Thyroid gland (tissue), 4 donors: ENCODE results near the gene HSH2D. TPM values are rescaled to one million over a fixed set of nuclear protein-coding genes. Genes with fewer than 3 reads are reported as not detected.
A peak's percentile ranks its signal among the peaks of the same experiment; 100 is the strongest.
"Not testable (repeated sequence)": the region's sequence is repeated elsewhere in the genome, so short reads cannot be mapped to it uniquely, and the experiment has no call there.

Experiments used
- DNase-seq, 2 donors: peaks; one replicate each; pipeline ENCODE4 v3.0.0-alpha.2; 2019
- H3K27ac ChIP-seq, 3 donors: fragments of 200-600 bp; sonication (generic); 1 replicate in 2 of 3; 2 replicates in 1 of 3; pipeline ENCODE4 v1.5.1; 2016 to 2019; ENCODE audit warnings: mild to moderate bottlenecking in 1 of 3, moderate library complexity in 1 of 3
- H3K27me3 ChIP-seq: fragments of 200-600 bp; sonication (generic); one replicate; pipeline ENCODE4 v1.5.1; 2019
- H3K36me3 ChIP-seq, 2 donors: fragments of 200-600 bp; sonication (generic); one replicate each; pipeline ENCODE4 v1.5.1; 2016 to 2019
- H3K4me1 ChIP-seq, 2 donors: fragments of 200-600 bp; sonication (generic); one replicate each; pipeline ENCODE4 v1.5.1; 2017 to 2019
- H3K4me3 ChIP-seq, 3 donors: fragments of 200-600 bp; sonication (generic); replicated peaks in 1 of 3; 1 replicate in 2 of 3; 2 replicates in 1 of 3; pipeline ENCODE4 v1.5.1; 2016; ENCODE audit warnings: mild to moderate bottlenecking in 1 of 3
- H3K9me3 ChIP-seq: fragments of 200-600 bp; sonication (generic); one replicate; pipeline ENCODE4 v1.5.1; 2017
- POLR2A ChIP-seq, 2 donors: fragments of 450-650 bp; IDR thresholded peaks; one replicate each; pipeline ENCODE4 v1.6.1; 2017; ENCODE audit warnings: antibody characterized with exemption in 2 of 2, mild to moderate bottlenecking in 2 of 2, moderate library complexity in 1 of 2
- WGBS, 2 donors: methylation state at CpG; one replicate each; pipeline ENCODE4 v1.1.5; 2017; 5-methylcytosine and 5-hydroxymethylcytosine counted together
- intact Hi-C: fragments of 100-400 bp; cut with DNase I; formaldehyde crosslinking; loops from one replicate; pipeline ENCODE4 v1.15.1; 2023
- total RNA-seq, 4 donors: library from RNA; depleted of rRNA; stranded (reverse); fragments of >200 nt; gene quantifications; one replicate each; pipeline ENCODE4 v1.2.3, GENCODE V29; 2016
- TF ChIP-seq, protein P1 (sequence below), 6 experiments: fragments of 200-600 bp in 3 of 6; fragments of 450-650 bp in 3 of 6; sonication (generic) in 3 of 6; IDR thresholded peaks; one replicate each; pipeline ENCODE4 v1.5.1; 2016 to 2019; ENCODE audit warnings: antibody characterized with exemption in 6 of 6, mild to moderate bottlenecking in 2 of 6, inconsistent platforms in 1 of 6, moderate library complexity in 1 of 6

The HSH2D gene
- total RNA-seq, 4 donors from 2014 or later, result 0.94 to 4.6 (median 2.5) TPM

DNA sequence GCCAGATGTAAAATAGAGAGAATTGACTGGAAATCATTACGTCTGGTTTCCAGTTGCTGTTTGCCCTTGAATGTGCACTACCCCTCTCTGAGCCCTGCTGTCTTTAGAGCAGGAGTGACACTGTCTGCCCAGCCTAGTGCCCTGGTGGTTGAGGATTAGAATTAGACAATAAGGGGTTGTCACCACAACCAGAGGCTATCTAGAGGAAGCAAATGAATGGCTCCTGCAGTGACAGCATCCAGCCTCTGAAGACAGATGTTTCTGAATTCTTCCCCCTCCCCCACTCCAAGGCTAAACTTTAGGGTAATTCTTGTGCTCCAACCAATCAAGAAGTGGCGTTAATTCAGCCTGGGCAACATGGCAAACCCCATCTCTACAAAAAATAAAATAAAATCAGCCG is 29.8 kb upstream of the HSH2D start:
- Histone ChIP-seq H3K4me3 (no peak overlapping the region), H3K27me3 (no peaks in the 10 kb centered on the region), H3K27ac (no peak overlapping the region), H3K4me1 (peaks cover 10 to 18% of the 10 kb centered on the region in 2 donors), H3K36me3 (peaks cover 7 to 9% of the 10 kb centered on the region in 2 donors), H3K9me3 (no peaks in the 10 kb centered on the region)
- 86 to 92% methylated on average over 3 of the region's 3 CpGs for WGBS, 2 donors
- intact Hi-C loops, result loop anchor here (5.0 kb wide), 1 partner anchor 84 kb away; the partner anchor contains the start of gene AP1M1
- TF ChIP-seq, protein P1, sequence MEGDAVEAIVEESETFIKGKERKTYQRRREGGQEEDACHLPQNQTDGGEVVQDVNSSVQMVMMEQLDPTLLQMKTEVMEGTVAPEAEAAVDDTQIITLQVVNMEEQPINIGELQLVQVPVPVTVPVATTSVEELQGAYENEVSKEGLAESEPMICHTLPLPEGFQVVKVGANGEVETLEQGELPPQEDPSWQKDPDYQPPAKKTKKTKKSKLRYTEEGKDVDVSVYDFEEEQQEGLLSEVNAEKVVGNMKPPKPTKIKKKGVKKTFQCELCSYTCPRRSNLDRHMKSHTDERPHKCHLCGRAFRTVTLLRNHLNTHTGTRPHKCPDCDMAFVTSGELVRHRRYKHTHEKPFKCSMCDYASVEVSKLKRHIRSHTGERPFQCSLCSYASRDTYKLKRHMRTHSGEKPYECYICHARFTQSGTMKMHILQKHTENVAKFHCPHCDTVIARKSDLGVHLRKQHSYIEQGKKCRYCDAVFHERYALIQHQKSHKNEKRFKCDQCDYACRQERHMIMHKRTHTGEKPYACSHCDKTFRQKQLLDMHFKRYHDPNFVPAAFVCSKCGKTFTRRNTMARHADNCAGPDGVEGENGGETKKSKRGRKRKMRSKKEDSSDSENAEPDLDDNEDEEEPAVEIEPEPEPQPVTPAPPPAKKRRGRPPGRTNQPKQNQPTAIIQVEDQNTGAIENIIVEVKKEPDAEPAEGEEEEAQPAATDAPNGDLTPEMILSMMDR (IDR thresholded peaks at IDR 0.05), result no peak
- no peak for TF ChIP-seq POLR2A (IDR thresholded peaks at IDR 0.05)
- DNase-seq, result no peak

DNA sequence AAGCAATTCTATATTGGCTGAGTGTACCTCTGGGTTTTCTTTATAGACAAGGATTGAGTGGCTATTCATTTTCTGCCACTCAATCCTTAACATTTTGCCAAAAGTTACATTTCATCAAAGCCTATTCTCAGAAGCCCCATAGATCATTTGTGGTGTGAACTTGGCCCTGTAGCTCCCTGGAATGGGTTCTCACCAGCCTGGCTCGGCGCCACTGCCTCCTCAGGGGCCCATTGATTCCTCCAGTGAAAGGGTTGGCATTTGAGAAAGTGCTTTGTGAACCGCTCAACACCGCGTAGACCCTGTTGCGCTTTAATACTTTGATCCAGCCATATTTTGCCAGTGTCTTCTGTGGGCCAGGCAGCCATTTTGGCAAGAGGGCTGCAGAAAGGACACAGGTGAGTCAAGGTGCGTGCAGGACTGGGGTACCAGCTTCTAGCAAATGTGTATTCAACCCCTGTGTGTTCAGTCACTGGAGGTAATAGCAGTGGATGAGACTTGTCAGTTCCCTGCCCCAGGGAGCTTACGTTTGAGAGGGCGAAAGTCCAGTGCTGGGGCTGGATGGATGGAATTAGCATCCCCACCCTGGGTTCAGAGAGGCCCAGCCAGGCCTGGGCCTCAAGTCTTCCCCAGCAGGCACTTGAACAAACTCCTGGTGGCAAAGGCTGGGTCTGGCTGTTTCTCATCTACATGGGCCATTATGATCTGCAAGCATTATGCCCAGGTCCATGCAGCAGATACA is 28.0 kb upstream of the HSH2D start:
- Histone ChIP-seq H3K4me3 (no peak overlapping the region), H3K4me1 (peaks cover 10 to 18% of the 10 kb centered on the region in 2 donors), H3K36me3 (peaks cover 16 to 19% of the 10 kb centered on the region in 2 donors), H3K9me3 (no peaks in the 10 kb centered on the region), H3K27me3 (no peaks in the 10 kb centered on the region), H3K27ac (no peak overlapping the region)
- TF ChIP-seq POLR2A (IDR thresholded peaks at IDR 0.05), result no peak
- TF ChIP-seq, protein P1 (IDR thresholded peaks at IDR 0.05), result no peak
- intact Hi-C loops, result no loop called here
- DNase-seq, result no peak
- 95 to 96% methylated on average over 9 of the region's 9 CpGs for WGBS, 2 donors

DNA sequence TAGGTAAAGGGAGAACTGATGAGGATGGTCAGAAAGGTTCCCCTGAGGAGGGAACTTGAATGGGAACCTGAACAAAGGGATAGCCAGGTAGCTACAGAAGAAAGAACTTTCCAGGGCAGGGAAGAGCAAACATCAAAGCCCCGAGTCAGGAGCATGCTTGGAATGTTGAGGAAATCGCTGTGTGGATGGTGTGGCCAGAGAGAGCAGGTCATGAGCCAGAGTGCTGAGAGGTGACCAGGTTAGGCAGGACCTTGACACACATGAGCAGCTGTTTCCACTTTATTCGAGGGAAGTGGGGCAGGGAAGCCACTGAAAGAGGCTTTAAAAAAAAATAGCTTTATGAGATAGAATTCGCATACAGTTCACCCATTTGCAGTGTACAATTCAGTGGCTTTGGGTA is 27.4 kb upstream of the HSH2D start:
- peaks cover 10 to 13% of the 10 kb centered on the region in 2 donors for H3K4me1 ChIP-seq
- intact Hi-C loops, result no loop called here
- WGBS, 2 donors, result 67 to 68% methylated on average over 4 of the region's 4 CpGs

DNA sequence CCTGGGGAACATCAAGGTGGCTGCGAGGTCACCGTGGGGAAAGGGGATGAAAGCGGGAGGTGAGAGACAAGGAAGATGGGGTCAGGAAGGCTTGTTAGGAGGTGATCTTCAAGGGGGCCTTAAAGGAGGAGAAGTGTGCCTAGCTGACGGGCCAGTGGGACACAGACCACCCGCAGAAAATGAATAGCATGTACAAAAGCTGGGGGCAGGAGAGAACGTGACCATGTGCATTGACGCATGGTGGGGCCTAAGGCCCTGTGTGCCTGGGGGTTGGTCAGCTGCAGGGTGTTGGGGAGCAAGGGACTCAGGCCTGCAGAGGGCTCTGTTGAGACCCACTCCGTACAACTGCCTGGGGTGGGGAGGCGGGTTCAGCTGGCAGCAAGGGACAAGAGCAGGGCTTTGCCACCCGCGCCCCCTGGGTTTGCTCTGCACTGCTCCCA is 25.9 kb upstream of the HSH2D start:
- Histone ChIP-seq H3K36me3 (peaks cover 34 to 38% of the 10 kb centered on the region in 2 donors), H3K4me1 (peaks cover 4 to 7% of the 10 kb centered on the region in 2 donors), H3K27ac (no peak overlapping the region), H3K27me3 (no peaks in the 10 kb centered on the region), H3K4me3 (no peak overlapping the region), H3K9me3 (no peaks in the 10 kb centered on the region)
- no peak for TF ChIP-seq POLR2A (IDR thresholded peaks at IDR 0.05)
- TF ChIP-seq, protein P1 (IDR thresholded peaks at IDR 0.05), result no peak
- 84 to 89% methylated on average over 9 to 11 of the region's 11 CpGs for WGBS, 2 donors
- DNase-seq, result no peak
- intact Hi-C loops, result no loop called here

More for the DNA sequence above, 27.4 kb upstream of the HSH2D start:
- Histone ChIP-seq H3K27ac (no peak overlapping the region), H3K4me3 (no peak overlapping the region), H3K27me3 (no peaks in the 10 kb centered on the region), H3K9me3 (no peaks in the 10 kb centered on the region), H3K36me3 (peaks cover 19 to 22% of the 10 kb centered on the region in 2 donors)
- peak in 1 of 2 donors; percentile 1 for DNase-seq
- TF ChIP-seq, protein P1 (IDR thresholded peaks at IDR 0.05), result no peak
- TF ChIP-seq POLR2A (IDR thresholded peaks at IDR 0.05), result no peak

DNA sequence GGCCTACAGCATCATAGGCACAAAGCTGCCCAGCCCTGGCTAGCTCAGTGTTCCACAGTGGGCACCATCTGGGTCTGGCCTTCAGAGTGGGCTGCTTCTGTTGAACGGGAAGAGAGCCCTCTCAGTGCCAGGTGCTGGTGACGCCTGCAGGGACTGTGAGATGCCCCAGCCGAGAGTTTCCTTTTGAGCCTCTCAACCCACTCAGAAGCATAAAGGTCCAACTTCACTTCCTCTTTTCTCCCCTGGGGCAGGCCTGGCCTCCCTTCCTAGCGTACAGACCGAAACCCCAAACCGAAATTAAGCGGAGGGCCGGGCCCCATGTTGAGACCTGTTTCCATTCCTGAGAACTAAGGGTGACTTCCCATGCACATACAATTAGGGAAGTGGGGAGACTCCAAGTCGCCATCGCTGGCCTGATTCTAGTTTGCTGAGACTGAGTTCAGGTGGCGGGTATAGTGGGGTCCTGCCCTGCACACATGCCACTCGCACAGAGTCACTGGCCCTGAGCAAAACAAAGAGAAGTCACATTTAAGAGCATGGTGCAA is 24.9 kb upstream of the HSH2D start:
- H3K27ac ChIP-seq, result no peak overlapping the region
- H3K36me3 ChIP-seq, result peaks cover 39 to 44% of the 10 kb centered on the region in 2 donors
- H3K27me3 ChIP-seq, result no peaks in the 10 kb centered on the region
- peaks cover 0 to 3% of the 10 kb centered on the region in 2 donors for H3K4me1 ChIP-seq
- no peaks in the 10 kb centered on the region for H3K9me3 ChIP-seq
- no peak for DNase-seq
- TF ChIP-seq, protein P1 (IDR thresholded peaks at IDR 0.05), result no peak
- no peak for TF ChIP-seq POLR2A (IDR thresholded peaks at IDR 0.05)
- intact Hi-C loops, result no loop called here
- no peak overlapping the region for H3K4me3 ChIP-seq
- WGBS, 2 donors, result 85 to 93% methylated on average over 10 to 12 of the region's 12 CpGs

DNA sequence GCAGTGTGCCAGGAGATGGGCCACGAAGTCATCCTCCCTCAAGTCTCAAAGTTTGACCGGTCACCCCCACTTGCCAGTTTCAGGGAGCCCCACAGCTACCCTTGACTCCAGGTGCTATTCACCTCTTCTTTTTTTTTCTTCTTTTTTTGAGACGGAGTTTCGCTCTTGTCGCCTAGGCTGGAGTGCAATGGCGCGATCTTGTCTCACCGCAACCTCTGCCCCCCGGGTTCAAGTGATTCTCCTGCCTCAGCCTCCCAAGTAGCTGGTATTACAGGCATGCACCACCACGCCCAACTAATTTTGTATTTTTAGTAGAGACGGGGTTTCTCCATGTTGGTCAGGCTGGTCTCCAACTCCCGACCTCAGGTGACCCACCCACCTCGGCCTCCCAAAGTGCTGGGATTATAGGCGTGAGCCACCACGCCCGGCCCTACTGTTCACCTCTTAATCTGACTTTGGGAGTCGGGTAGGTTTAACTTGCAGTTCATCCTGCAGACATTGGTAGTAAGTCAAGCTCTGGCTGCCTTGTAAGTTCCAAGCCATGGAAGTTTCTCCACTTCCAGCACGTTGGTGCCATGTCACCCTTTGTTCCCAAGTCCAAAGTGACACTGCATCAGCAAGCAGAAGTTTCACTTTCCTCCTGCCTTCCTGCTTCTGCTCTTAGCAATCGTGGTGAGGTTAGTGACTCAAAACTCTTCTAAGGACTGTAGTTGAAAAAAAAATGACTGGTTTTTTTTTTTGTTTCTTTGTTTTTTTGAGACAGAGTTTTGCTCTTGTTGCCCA is 24.2 kb upstream of the HSH2D start:
- H3K9me3 ChIP-seq, intact Hi-C loops, H3K4me3 ChIP-seq, DNase-seq, H3K4me1 ChIP-seq, H3K27me3 ChIP-seq, H3K27ac ChIP-seq: not testable (repeated sequence)
- 86 to 88% methylated on average over 19 of the region's 19 CpGs for WGBS, 2 donors
- H3K36me3 ChIP-seq, result peaks cover 43 to 44% of the 10 kb centered on the region in 2 donors
